Suppressor macrophage (primary cell): ENCODE measurements around the gene SATL1.
A peak's percentile ranks its signal among the peaks of the same experiment; 100 is the strongest.
"Not testable (repeated sequence)": the region's sequence is repeated elsewhere in the genome, so short reads cannot be mapped to it uniquely, and the experiment has no call there.

Experiments
- DNase-seq, 4 experiments: peaks; one replicate each; pipeline ENCODE4 v3.0.0-alpha.2; 2020 to 2022

Gene SATL1

GRCh38 chrX:85108165-85108564, 135.4 kb downstream of the SATL1 start:
- DNase-seq, result no peak

- no peak for DNase-seq
Observed at GRCh38 chrX:85107407-85107806, 136.2 kb downstream of the SATL1 start.

GRCh38 chrX:85089321-85089840, 154.2 kb downstream of the SATL1 start:
- DNase-seq, result no peak

GRCh38 chrX:85084770-85085393, 158.7 kb downstream of the SATL1 start:
- peak; percentile 24 to 45 (median 34) for DNase-seq

GRCh38 chrX:85077247-85077646, 166.3 kb downstream of the SATL1 start:
- not testable (repeated sequence) for DNase-seq

- DNase-seq, result no peak
Observed at GRCh38 chrX:85065512-85066198, 177.9 kb downstream of the SATL1 start.

GRCh38 chrX:85052636-85053343, 190.8 kb downstream of the SATL1 start:
- DNase-seq, result peak in 2 of 4 experiments; percentile 17 to 19

- DNase-seq, result peak in 1 of 4 experiments; percentile 1
Observed at GRCh38 chrX:85052205-85052604, 191.4 kb downstream of the SATL1 start.

- DNase-seq, result no peak
Observed at GRCh38 chrX:85051627-85052026, 192.0 kb downstream of the SATL1 start.
